NCI-H146 treated with DMSO at 0.1 percent for 48 hours (cell line): ENCODE data around the gene GNAT2.

ENCODE experiments used
- DNase-seq: peaks from one replicate; lab custom pipeline; 2025; ENCODE audit not compliant: unreplicated experiment; lab: John Stamatoyannopoulos, UW

The GNAT2 gene

GRCh38 chr1:109613361-109614147 is 5.9 kb downstream of the GNAT2 start:
- DNase-seq = no peak

- DNase-seq = no peak
These were observed 8.0 kb downstream of the GNAT2 start for GRCh38 chr1:109611308-109611990.

- DNase-seq = no peak
These were observed 8.7 kb downstream of the GNAT2 start for GRCh38 chr1:109610609-109611307.

GRCh38 chr1:109609881-109610280 is 9.5 kb downstream of the GNAT2 start:
- no peak for DNase-seq

- DNase-seq = no peak
These were observed 14.0 kb downstream of the GNAT2 start for GRCh38 chr1:109605381-109605780.

- DNase-seq = no peak
These were observed 16.2 kb downstream of the GNAT2 start for GRCh38 chr1:109603229-109603628.

GRCh38 chr1:109598655-109599054 is 20.8 kb downstream of the GNAT2 start:
- no peak for DNase-seq

- no peak for DNase-seq
These were observed 21.3 kb downstream of the GNAT2 start for GRCh38 chr1:109598156-109598555.

- no peak for DNase-seq
These were observed 23.9 kb downstream of the GNAT2 start for GRCh38 chr1:109595531-109595930.

GRCh38 chr1:109592916-109593315 is 26.5 kb downstream of the GNAT2 start:
- no peak for DNase-seq

- no peak for DNase-seq
These were observed 29.7 kb downstream of the GNAT2 start for GRCh38 chr1:109589679-109590078.

- DNase-seq = no peak
These were observed 30.2 kb downstream of the GNAT2 start for GRCh38 chr1:109589177-109589576.

- DNase-seq = no peak
These were observed 33.4 kb downstream of the GNAT2 start for GRCh38 chr1:109586055-109586454.

GRCh38 chr1:109584766-109585165 is 34.6 kb downstream of the GNAT2 start:
- DNase-seq = no peak

- DNase-seq = no peak
These were observed 37.4 kb downstream of the GNAT2 start for GRCh38 chr1:109582021-109582420.

- no peak for DNase-seq
These were observed 39.9 kb downstream of the GNAT2 start for GRCh38 chr1:109579491-109579890.

- no peak for DNase-seq
These were observed 40.4 kb downstream of the GNAT2 start for GRCh38 chr1:109578947-109579443.

- DNase-seq = no peak
These were observed 45.6 kb downstream of the GNAT2 start for GRCh38 chr1:109573785-109574184.

- no peak for DNase-seq
These were observed 49.0 kb downstream of the GNAT2 start for GRCh38 chr1:109570414-109570813.

- DNase-seq = no peak
These were observed 50.1 kb downstream of the GNAT2 start for GRCh38 chr1:109569323-109569722.

GRCh38 chr1:109567877-109568672 is 51.3 kb downstream of the GNAT2 start:
- DNase-seq = no peak
